Bronchial epithelial cell (primary cell): ENCODE results near the gene CTTNBP2NL. TPM values are rescaled to one million over a fixed set of nuclear protein-coding genes. Genes with fewer than 3 reads are reported as not detected.

Experiments
- DNase-seq: peaks from one replicate; pipeline ENCODE4 v3.0.0-alpha.2; 2010; ENCODE audit warnings: low read depth
- FAIRE-seq: peaks from 2 replicates; lab custom pipeline; 2011; peaks lifted over from hg19 to GRCh38; lab: Jason Lieb, UNC
- H3K27me3 ChIP-seq: 2 replicates; pipeline ENCODE4 v1.5.1; 2011; ENCODE audit warnings: low read length; ENCODE audit not compliant: control insufficient read depth, insufficient read depth
- H3K36me3 ChIP-seq: 2 replicates; pipeline ENCODE4 v1.5.1; 2011; ENCODE audit warnings: low read length; ENCODE audit not compliant: control insufficient read depth, insufficient read depth
- H3K4me3 ChIP-seq: 2 replicates; pipeline ENCODE4 v1.5.1; 2011; ENCODE audit warnings: mild to moderate bottlenecking, low read depth, low read length, control low read depth
- total RNA-seq: library from RNA; depleted of rRNA; stranded (reverse); fragments of >200 nt; gene quantifications from 2 replicates; pipeline ENCODE4 v1.2.1, GENCODE V29; 2014
- TF ChIP-seq, protein P1 (sequence below): IDR thresholded peaks from 2 replicates; pipeline ENCODE4 v1.5.1; 2011; ENCODE audit warnings: mild to moderate bottlenecking, moderate library complexity, low read length, control low read depth, inconsistent platforms; ENCODE audit not compliant: insufficient read depth, severe bottlenecking

CTTNBP2NL gene
- total RNA-seq, 1 donor from 2014 or later, result 5.3 TPM

DNA sequence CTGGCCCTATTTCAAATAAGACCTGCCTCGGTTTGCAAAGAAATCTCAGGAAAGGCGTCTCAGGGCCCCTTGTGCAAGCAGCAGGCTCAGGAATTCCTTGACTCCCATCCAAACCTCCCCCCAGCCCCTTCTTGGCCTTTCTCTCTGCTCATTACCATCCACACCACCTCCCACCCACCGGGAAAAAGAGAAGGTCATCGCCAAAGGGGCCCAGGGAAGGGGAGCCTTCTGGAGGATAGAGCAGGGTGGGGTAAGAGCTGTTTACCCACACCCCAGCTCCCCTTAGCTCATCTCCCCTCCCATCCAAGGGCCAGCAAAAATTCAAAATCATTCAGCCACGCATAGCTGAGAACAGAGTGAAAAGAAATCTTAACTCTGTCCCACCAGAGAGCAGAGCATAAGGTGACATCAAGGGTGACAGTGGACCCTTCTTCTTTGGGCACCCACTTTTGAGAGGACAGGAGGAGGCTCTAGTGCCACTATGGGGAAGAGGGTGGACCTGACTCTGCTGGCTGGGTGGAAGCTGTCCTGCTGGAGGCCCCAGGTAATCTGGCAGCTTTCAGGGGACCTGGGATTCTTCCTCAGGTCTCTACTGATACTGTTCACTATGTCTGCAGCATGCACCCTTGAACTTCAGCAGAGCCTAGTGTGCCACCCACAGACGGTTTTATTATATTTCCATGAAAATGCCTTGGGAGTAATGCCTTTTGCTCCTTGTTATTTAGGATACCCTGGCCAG lies 108.8 kb downstream of the CTTNBP2NL start:
- no peak for DNase-seq
- Histone ChIP-seq H3K4me3 (no peak overlapping the region), H3K27me3 (peaks cover 10% of the 10 kb centered on the region), H3K36me3 (no peaks in the 10 kb centered on the region)
- no peak for FAIRE-seq
- TF ChIP-seq, protein P1, sequence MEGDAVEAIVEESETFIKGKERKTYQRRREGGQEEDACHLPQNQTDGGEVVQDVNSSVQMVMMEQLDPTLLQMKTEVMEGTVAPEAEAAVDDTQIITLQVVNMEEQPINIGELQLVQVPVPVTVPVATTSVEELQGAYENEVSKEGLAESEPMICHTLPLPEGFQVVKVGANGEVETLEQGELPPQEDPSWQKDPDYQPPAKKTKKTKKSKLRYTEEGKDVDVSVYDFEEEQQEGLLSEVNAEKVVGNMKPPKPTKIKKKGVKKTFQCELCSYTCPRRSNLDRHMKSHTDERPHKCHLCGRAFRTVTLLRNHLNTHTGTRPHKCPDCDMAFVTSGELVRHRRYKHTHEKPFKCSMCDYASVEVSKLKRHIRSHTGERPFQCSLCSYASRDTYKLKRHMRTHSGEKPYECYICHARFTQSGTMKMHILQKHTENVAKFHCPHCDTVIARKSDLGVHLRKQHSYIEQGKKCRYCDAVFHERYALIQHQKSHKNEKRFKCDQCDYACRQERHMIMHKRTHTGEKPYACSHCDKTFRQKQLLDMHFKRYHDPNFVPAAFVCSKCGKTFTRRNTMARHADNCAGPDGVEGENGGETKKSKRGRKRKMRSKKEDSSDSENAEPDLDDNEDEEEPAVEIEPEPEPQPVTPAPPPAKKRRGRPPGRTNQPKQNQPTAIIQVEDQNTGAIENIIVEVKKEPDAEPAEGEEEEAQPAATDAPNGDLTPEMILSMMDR, result no peak

DNA sequence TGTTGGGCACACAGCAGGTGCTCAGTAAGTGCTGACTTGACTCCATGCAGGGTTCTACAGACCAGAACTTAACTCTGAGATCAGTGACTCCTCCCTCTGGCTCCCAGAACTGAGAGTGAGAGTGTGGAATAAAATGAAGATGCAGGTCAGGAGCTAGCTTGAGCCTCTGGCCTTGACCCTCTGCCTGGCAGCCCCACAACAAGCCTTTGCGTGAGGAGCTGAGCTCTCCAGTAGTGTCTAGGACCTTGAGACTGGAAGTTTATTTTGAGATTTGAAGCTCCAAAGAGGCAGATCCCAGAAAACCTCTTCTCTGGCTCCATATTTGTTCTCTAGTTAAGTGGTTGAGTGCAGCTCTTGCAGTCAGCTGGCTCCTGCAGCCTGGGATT lies 109.4 kb downstream of the CTTNBP2NL start:
- Histone ChIP-seq H3K36me3 (no peaks in the 10 kb centered on the region), H3K4me3 (no peak overlapping the region), H3K27me3 (peaks cover 10% of the 10 kb centered on the region)
- FAIRE-seq, result no peak
- no peak for DNase-seq
- TF ChIP-seq, protein P1, result no peak

DNA sequence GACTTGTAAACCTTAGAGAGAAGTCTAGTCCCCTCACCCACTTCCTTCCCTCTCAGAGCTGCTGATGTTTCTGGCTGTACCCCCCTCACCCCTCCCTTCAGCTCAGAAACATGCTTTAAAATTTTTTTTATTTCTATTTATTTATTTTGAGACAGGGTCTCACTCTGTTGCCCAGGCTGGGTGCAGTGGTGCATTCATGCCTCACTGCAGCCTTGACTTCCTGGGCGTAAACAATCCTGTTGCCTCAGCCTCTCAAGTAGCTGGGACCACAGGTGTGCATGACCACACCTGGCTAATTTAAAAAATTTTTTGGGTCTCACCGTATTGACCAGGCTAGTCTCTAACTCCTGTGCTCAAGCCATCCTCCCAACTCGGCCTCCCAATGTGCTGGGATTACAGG lies 109.9 kb downstream of the CTTNBP2NL start:
- peaks cover 10% of the 10 kb centered on the region for H3K27me3 ChIP-seq
- no peak for DNase-seq

DNA sequence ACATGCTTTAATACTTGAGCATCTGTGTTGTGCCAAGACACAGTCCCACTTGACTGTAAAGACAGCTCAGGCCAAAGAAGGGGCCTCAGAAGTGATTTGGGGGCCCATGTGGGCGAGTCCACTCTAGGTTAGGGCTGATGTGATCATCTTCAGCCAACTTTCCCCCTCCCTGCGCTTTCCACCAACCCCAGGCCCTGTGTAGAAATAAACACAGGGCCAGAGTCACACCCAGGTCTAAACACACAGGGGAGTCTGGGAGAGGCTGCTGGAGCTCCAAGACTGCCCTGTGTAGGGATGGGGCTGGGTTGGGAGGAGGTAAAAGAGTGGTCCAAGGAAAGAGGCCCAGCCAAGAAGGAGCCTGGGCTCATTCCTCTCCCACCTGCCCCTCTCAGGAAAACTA lies 110.3 kb downstream of the CTTNBP2NL start:
- no peak for FAIRE-seq
- TF ChIP-seq, protein P1, result no peak
- no peak for DNase-seq
- no peaks in the 10 kb centered on the region for H3K36me3 ChIP-seq
- peaks cover 10% of the 10 kb centered on the region for H3K27me3 ChIP-seq
- H3K4me3 ChIP-seq, result no peak overlapping the region

More for the DNA sequence above, 109.9 kb downstream of the CTTNBP2NL start:
- no peak overlapping the region for H3K4me3 ChIP-seq
- H3K36me3 ChIP-seq, result no peaks in the 10 kb centered on the region
- FAIRE-seq, result no peak
- TF ChIP-seq, protein P1, result no peak

DNA sequence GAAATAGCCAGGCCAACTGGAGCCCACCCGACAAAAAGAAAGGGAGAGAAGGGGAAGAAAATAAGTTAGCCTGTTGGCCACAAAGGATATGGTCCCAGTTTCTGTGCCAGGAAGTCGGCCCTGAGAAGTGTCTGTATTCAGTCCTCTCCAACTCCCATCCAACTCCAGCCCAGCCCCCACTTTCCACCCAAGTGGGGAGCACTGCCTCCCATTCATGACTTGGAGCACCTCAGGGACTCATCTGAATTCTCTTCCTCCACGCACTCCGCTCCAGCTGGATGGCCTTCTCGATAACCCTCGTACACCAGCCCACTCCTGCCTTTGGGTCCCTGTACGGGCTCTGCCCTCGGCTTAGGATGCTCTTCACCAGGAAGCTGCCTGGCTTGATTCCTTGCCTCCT lies 110.7 kb downstream of the CTTNBP2NL start:
- FAIRE-seq (no peak), DNase-seq (no peak)
- H3K36me3 ChIP-seq, result no peaks in the 10 kb centered on the region
- no peak overlapping the region for H3K4me3 ChIP-seq
- TF ChIP-seq, protein P1, result no peak
- peaks cover 10% of the 10 kb centered on the region for H3K27me3 ChIP-seq

DNA sequence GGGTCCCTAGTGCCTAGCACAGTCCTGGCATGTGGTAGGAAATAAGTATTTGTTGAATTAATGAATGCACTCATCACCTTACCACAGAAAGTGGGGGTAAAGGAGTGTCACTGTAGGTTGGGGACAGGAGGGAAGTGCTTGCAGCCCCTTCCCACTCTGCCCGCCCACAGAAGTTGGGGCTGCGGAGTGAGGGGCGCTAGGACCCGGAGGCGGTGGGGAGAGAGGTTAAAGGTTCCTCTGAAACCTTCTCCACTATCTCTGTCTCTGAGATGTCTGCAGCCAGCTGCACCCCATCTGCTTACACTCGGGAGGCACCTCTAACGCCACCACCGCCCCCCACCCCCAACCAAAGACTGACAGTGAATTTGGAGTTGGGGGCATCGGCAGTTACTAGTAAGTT lies 111.3 kb downstream of the CTTNBP2NL start:
- Histone ChIP-seq H3K4me3 (no peak overlapping the region), H3K36me3 (no peaks in the 10 kb centered on the region), H3K27me3 (peaks cover 10% of the 10 kb centered on the region)
- TF ChIP-seq, protein P1, result no peak
- FAIRE-seq (no peak), DNase-seq (no peak)
